NCI-H128 (cell line): ENCODE results near the gene RUNX2.
"Not testable (repeated sequence)": the region's sequence is repeated elsewhere in the genome, so short reads cannot be mapped to it uniquely, and the experiment has no call there.

Experiments used
- DNase-seq: peaks from one replicate; lab custom pipeline; 2025; ENCODE audit not compliant: unreplicated experiment; lab: John Stamatoyannopoulos, UW

Gene RUNX2

DNA sequence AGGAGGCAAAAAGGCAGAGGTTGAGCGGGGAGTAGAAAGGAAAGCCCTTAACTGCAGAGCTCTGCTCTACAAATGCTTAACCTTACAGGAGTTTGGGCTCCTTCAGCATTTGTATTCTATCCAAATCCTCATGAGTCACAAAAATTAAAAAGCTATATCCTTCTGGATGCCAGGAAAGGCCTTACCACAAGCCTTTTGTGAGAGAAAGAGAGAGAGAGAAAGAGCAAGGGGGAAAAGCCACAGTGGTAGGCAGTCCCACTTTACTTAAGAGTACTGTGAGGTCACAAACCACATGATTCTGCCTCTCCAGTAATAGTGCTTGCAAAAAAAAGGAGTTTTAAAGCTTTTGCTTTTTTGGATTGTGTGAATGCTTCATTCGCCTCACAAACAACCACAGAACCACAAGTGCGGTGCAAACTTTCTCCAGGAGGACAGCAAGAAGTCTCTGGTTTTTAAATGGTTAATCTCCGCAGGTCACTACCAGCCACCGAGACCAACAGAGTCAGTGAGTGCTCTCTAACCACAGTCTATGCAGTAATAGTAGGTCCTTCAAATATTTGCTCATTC, at the start of gene RUNX2:
Gene RUNX2 (plus strand): TSS at position 375 of the 567 bp plus-strand sequence. CDS start 397 bp downstream, outside the sequence.
- no peak for DNase-seq

- DNase-seq = no peak
Observed at GRCh38 chr6:45278367-45278766, 49.8 kb upstream of the RUNX2 start.

DNA sequence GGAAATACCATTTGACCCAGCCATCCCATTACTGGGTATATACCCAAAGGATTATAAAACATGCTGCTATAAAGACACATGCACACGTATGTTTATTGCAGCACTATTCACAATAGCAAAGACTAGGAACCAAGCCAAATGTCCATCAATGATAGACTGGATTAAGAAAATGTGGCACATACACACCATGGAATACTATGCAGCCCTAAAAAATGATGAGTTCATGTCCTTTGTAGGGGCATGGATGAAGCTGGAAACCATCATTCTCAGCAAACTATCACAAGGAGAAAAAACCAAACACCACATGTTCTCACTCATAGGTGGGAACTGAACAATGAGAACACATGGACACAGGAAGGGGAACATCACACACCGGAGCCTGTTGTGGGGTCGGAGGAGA, 41.4 kb upstream of the RUNX2 start:
- DNase-seq = not testable (repeated sequence)

GRCh38 chr6:45289751-45290514, 38.2 kb upstream of the RUNX2 start:
- DNase-seq = no peak

- DNase-seq = no peak
Observed at GRCh38 chr6:45293306-45293705, 34.8 kb upstream of the RUNX2 start.

DNA sequence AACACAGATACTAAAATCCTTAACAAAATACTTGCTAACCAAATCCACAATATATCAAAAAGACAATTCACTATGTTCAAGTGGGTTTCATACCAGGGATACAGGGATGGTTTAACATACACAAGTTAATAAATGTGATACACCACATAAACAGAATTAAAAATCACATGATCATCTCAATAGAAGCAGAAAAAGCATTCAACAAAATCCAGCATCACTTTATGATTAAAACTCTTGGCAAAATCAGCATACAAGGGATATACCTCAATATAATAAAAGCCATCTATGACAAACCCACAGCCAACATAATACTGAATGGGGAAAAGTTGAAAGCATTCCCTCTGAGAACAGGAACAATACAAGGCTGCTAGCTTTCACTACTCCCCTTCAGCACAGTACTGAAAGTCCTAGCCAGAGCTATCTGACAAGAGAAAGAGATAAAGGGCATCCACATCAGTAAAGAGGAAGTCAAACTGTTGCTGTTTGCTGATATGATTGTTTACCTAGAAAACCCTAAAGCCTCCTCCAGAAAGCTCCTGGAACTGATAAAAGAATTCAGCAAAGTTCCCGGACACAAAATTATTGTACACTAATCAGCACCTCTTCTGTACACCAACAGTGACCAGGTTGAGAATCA, 33.9 kb upstream of the RUNX2 start:
- DNase-seq = not testable (repeated sequence)

GRCh38 chr6:45297320-45297719, 30.8 kb upstream of the RUNX2 start:
- no peak for DNase-seq

DNA sequence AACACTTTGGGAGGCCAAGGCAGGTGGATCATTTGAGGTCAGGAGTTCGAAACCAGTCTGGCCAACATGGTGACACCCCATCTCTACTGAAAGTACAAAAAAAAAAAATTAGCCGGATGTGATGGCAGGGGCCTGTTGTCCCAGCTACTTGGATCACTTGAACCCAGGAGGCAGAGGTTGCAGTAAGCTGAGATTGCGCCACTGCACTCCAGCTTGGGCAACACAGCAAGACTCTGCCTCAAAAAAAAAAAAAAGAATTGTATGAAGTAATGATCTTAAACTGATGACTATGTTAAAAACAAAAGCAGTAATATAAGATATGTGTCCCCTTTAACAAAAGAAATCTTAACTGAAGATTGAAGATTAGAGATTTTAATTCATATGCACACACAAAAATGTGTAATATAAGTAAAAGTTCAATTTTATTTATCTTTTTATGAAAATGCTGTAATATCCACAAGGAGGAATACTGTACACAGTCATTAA, 29.0 kb upstream of the RUNX2 start:
- DNase-seq = no peak

GRCh38 chr6:45300736-45301135, 27.4 kb upstream of the RUNX2 start:
- no peak for DNase-seq

DNA sequence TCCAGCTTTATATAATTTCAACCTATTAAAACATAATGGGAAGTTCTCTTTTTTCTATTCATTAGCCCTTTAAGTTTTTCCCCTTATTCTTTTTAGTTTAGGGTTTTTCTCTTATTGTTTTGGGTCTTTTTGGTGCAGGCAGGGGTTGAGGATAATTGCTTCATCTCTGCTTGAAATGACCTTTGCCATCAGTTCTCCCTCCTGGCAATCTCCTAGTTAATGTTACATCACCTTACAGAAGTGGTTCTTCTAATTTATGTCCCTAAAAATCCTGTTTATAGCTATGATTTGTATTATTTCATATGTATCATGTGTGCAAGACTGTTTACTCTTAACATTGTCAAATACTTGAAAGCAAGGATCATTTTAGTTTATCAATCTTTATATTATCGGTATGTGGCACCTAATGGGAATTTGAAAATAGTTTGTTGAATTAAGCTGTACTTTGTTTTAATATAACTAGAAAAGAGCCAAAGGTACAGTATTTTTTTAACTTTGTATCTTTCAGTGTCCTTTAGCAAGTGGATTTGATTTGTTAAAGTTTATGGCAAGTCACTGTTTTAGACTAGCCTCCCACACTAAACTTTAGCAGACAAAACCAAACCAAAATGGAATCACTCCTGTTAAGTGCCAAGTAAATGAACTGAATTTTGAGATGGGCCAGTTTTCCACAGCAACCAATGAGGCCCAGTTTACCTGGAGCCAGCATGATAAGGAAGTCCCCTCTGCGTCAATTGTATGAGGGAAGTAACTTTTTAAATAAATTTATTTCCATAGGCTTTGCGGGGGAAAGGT, 26.6 kb upstream of the RUNX2 start:
- no peak for DNase-seq

DNA sequence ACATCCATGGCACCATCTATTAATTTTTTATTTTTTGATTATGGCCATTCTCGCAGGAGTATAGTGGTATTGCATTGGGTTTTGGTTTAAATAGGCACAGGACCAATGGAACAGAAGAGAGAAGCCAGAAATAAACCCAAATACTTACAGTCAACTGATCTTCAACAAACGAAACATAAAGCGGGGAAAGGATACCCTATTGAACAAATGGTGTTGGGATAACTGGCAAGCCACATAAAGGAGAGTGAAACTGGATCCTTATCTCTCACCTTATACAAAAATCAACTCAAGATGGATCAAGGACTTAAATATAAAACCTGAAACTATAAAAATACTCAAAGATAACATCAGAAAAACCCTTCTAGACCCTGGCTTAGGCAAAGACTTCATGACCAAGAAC, 25.3 kb upstream of the RUNX2 start:
- DNase-seq = no peak

DNA sequence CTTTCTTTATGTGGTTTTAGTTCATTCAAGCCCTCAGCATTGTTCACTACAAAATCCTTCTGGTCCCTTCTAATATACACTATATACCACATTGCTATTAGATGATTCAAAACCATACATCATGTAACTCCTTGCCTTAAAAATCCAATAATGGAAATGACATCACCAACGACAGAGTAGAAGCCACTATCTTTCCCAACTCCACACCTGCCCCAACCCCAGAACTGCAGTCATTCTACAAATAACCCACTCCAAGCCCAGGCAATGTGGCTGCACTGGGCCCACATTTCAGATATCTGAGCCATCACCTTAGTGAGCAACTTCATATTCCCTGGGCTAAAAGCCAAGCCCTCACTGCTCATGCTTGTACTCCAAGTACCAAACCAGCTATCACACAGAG, 22.6 kb upstream of the RUNX2 start:
- no peak for DNase-seq

DNA sequence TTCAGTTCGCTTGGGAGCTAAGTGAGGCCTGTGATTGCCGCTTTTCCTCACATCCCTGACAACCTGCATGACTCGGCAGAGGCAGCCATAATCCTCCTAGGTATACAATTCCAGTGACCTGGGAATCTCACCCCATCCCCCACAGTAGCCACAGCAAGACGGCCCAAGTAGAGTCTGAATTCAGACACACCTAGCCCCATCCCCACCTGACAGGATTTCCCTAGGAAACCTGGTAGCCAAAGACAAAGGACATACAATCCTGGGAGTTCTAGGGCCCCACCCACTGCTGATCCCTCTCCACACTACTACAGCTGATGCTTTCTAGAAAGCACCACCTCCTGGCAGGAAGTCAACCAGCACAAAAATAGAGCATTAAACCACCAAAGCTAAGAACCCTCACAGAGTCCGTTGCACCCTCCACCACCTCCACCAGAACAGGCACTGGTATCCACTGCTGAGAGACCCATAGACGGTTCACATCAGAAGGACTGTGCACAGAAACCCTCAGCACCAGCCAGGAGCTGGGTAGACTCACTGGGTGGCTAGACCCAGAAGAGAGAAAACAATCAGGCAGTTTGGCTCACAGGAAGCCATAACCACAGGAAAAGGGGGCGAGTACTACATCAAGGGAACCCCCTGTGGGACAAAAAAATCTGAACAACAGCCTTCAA, 17.9 kb upstream of the RUNX2 start:
- no peak for DNase-seq

GRCh38 chr6:45314146-45314545, 14.0 kb upstream of the RUNX2 start:
- DNase-seq = no peak

DNA sequence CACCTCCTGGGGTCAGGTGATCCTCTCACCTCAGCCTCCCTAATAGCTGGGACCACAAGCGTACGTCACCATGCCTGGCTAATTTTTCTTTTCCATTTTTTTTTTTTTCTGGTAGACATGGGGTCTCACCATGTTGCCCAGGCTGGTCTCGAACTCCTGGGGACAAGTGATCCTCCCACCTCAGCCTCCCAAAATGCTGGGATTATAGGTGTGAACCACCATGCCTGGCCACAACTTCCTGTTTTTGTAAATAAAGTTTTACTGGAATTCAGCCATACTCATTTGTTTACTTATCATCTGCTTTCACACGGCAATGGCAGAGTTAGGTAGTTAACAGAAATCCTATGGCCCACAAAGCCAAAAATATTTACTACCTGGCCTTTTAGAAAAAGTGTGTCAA, 7.8 kb upstream of the RUNX2 start:
- DNase-seq = no peak

DNA sequence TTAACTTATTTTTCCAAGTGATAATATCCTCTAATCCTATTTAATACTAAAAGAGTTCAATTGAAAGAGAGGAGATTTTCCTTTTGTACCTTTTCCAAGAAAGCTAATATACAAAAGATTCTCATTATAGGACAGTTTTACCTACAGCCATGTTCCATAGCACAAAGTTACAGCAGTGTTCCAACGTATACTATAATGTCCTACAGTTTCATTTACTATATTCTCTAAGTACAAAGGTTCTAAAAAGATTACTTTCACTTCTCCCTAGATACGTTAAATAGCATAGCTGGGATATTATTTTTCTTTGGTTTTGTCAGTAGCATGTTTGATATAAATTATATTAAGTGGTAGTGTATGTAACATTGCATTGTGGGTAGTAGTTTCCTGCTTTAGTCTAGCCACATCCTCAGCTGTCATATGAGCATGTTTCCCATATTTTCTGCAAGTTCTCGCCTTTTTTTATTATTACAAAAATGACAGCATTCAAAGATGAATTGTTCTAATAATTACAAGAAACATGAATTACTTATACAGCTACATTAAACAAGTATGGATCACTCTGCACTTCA, 4.4 kb upstream of the RUNX2 start:
- no peak for DNase-seq

DNA sequence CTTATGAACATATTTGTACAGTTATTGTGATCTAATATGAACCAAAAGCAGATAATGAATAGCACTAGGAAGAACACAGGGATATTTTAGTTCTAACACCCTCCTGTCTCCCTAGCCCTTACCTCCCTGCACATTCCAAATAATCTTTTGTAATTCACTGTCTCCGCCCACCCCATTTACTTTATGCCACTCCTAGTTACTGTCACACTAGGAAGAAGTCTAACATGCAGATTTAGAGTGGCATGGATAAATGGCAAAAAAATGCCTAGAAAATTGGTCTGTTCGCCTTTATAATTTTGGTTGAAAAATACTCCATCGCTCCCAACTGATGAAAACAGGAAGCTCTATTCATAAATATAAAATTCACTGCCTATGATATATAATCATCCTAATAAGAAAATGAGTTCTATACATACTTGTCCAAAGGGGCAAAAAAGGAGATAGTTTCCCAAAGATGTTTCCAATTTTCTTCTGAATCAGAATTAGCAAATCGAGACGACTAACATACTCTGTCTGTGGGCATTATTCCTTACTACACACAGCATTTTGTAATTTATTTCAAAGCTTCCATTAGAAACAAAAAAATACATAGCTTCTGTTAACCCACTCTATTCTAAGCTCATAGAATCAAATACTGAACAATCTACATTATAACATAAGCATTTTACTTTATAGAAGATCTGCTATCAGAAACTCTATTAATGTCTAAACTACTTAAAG, 1.3 kb upstream of the RUNX2 start:
- no peak for DNase-seq

GRCh38 chr6:45328523-45328922, 393 bp downstream of the RUNX2 start:
- DNase-seq = no peak

DNA sequence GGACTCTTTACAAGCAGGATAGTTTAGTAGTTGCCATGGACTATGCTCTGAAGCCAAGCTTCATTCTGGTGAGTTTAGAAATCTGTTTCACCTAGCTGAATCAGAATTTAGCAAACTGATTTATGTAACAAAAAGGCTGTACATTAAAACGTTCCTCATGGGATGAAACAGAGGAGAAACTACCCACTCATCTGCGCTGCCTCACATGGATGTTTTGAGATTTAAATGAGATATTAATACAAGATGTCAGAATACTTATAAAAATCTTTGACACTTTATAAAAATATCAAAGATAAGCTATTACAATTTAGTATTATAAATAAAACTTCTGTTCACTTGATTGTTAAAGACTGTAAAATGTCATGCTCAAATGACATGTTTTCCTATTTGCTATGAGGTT, 16.8 kb downstream of the RUNX2 start:
- DNase-seq = no peak

DNA sequence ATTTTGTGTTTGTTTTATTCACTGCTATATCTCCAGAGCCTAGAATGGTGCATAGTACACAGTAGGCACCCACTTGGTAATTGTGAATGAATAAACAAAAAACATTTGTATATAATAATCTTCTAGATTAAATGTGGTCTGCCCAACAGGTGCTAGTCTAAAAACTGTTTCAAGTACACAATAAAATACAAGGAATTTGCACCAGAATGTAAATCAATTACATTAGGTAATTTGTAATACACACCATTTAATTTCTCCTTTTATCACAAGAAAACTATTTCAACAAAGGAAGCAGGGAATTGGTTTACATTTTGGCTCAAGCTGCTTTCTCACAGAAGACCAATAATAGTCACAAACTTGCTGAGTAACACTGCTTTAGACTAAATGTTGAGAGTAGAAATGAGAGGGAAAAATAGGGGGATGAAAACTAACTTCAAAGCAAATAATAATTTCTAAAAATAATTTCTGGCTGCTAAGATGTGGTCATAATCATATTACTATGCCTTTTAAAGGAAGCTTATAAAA, 22.1 kb downstream of the RUNX2 start:
- DNase-seq = no peak
